ENCODE measurements around the gene MYH9. TPM values are rescaled to one million over a fixed set of nuclear protein-coding genes. Genes with fewer than 3 reads are reported as not detected.
"Not testable (repeated sequence)": the region's sequence is repeated elsewhere in the genome, so short reads cannot be mapped to it uniquely, and the experiment has no call there.

MYH9 gene
- total RNA-seq, 1 donor: 340 TPM

GRCh38 chr22:36253523-36254490 is 134.0 kb downstream of the MYH9 start:
- H3K4me1 ChIP-seq (ENCODE audit: insufficient read depth, low read length): peaks cover 37% of the 10 kb centered on the region

GRCh38 chr22:36252754-36253522 is 134.8 kb downstream of the MYH9 start, which contains the start of gene APOL1:
TSS of gene APOL1 (plus strand) at chr22:36253133. CDS start at chr22:36254956, 1,823 bp downstream.
- Histone ChIP-seq H3K4me3 (ENCODE audit: low read length) (peak within 1 kb of the TSS; percentile 80), H3K9me3 (ENCODE audit: low read depth, low read length) (no peaks in the 10 kb centered on the region), H3K27me3 (ENCODE audit: insufficient read depth, low read length) (no peaks in the 10 kb centered on the region), H3K4me1 (ENCODE audit: insufficient read depth, low read length) (peaks cover 30% of the 10 kb centered on the region)

More at GRCh38 chr22:36253523-36254490, 134.0 kb downstream of the MYH9 start:
- Histone ChIP-seq H3K27me3 (ENCODE audit: insufficient read depth, low read length) (no peaks in the 10 kb centered on the region), H3K9me3 (ENCODE audit: low read depth, low read length) (no peaks in the 10 kb centered on the region), H3K4me3 (ENCODE audit: low read length) (peak overlapping the region; percentile 80)

GRCh38 chr22:36251979-36252608 is 135.7 kb downstream of the MYH9 start:
- peaks cover 30% of the 10 kb centered on the region for H3K4me1 ChIP-seq (ENCODE audit: insufficient read depth, low read length)
- not testable (repeated sequence) for H3K4me3 ChIP-seq (ENCODE audit: low read length); H3K9me3 ChIP-seq (ENCODE audit: low read depth, low read length); H3K27me3 ChIP-seq (ENCODE audit: insufficient read depth, low read length)

DNA sequence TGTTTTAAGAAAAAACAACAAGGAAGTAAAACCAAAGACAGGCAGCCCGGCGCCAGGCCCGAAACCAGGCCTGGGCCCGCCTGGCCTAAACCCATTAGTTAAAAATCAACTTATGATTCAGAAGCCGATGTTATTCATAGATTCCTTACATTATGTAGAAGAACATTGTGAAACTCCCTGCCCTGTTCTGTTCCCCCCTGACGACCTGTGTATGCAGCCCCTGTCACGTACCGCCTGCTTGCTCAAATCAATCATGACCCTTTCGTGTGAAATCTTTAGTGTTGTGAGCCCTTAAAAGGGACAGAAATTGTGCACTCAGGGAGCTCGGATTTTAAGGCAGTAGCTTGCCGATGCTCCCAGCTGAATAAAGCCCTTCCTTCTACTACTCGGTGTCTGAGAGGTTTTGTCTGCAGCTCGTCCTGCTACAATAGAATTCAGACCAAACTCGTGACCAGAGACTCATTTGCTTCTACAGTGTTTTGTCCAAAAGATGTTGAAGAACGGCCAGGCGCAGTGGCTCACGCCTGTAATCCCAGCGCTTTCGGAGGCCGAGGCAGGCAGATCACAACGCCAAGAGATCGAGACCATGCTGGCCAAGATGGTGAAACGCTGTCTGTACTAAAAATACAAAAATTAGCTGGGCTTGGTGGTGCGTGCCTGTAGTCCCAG is 137.3 kb downstream of the MYH9 start:
- H3K27me3 ChIP-seq (ENCODE audit: insufficient read depth, low read length); H3K9me3 ChIP-seq (ENCODE audit: low read depth, low read length); H3K4me3 ChIP-seq (ENCODE audit: low read length): not testable (repeated sequence)
- peaks cover 30% of the 10 kb centered on the region for H3K4me1 ChIP-seq (ENCODE audit: insufficient read depth, low read length)

- Histone ChIP-seq H3K4me3 (ENCODE audit: low read length) (no peak overlapping the region), H3K27me3 (ENCODE audit: insufficient read depth, low read length) (no peaks in the 10 kb centered on the region), H3K4me1 (ENCODE audit: insufficient read depth, low read length) (peaks cover 18% of the 10 kb centered on the region)
Measured at GRCh38 chr22:36249160-36249559, 138.6 kb downstream of the MYH9 start.

GRCh38 chr22:36247955-36248354 is 139.8 kb downstream of the MYH9 start:
- no peak overlapping the region for H3K4me3 ChIP-seq (ENCODE audit: low read length)

More at GRCh38 chr22:36249160-36249559, 138.6 kb downstream of the MYH9 start:
- H3K9me3 ChIP-seq (ENCODE audit: low read depth, low read length): no peaks in the 10 kb centered on the region

GRCh38 chr22:36246718-36247117 is 141.0 kb downstream of the MYH9 start:
- Histone ChIP-seq H3K27me3 (ENCODE audit: insufficient read depth, low read length) (no peaks in the 10 kb centered on the region), H3K9me3 (ENCODE audit: low read depth, low read length) (no peaks in the 10 kb centered on the region), H3K4me1 (ENCODE audit: insufficient read depth, low read length) (no peaks in the 10 kb centered on the region), H3K4me3 (ENCODE audit: low read length) (no peak overlapping the region)

More at GRCh38 chr22:36247955-36248354, 139.8 kb downstream of the MYH9 start:
- Histone ChIP-seq H3K9me3 (ENCODE audit: low read depth, low read length) (no peaks in the 10 kb centered on the region), H3K4me1 (ENCODE audit: insufficient read depth, low read length) (peaks cover 6% of the 10 kb centered on the region), H3K27me3 (ENCODE audit: insufficient read depth, low read length) (no peaks in the 10 kb centered on the region)

GRCh38 chr22:36245805-36246356 is 141.9 kb downstream of the MYH9 start:
- Histone ChIP-seq H3K27me3 (ENCODE audit: insufficient read depth, low read length) (no peaks in the 10 kb centered on the region), H3K4me3 (ENCODE audit: low read length) (no peak overlapping the region), H3K9me3 (ENCODE audit: low read depth, low read length) (no peaks in the 10 kb centered on the region), H3K4me1 (ENCODE audit: insufficient read depth, low read length) (no peaks in the 10 kb centered on the region)

GRCh38 chr22:36244522-36245391 is 143.0 kb downstream of the MYH9 start:
- Histone ChIP-seq H3K4me3 (ENCODE audit: low read length) (no peak overlapping the region), H3K27me3 (ENCODE audit: insufficient read depth, low read length) (no peaks in the 10 kb centered on the region), H3K9me3 (ENCODE audit: low read depth, low read length) (no peaks in the 10 kb centered on the region), H3K4me1 (ENCODE audit: insufficient read depth, low read length) (peaks cover 4% of the 10 kb centered on the region)

DNA sequence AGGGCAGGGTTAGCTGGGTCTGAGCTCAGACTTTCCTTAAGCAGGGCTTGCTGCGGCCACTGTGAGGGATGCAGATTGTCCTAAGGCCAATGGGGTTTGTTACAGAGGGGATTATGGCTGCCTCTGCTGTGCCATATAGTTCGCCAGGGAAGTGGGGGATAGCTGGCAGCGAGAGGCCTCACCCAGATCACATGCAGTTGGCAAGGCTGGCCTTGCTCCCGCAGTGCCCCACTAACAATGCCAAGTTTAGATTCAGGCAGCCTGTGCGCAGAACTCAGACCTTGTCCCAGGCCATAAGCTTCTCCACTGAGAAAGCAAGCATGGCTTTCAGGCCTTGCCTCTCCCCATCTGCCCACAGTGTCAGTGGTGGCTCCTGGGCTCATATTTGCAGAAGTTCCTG is 143.8 kb downstream of the MYH9 start:
- no peak overlapping the region for H3K4me3 ChIP-seq (ENCODE audit: low read length)
- peaks cover 7% of the 10 kb centered on the region for H3K4me1 ChIP-seq (ENCODE audit: insufficient read depth, low read length)
- no peaks in the 10 kb centered on the region for H3K9me3 ChIP-seq (ENCODE audit: low read depth, low read length)
- H3K27me3 ChIP-seq (ENCODE audit: insufficient read depth, low read length): no peaks in the 10 kb centered on the region

DNA sequence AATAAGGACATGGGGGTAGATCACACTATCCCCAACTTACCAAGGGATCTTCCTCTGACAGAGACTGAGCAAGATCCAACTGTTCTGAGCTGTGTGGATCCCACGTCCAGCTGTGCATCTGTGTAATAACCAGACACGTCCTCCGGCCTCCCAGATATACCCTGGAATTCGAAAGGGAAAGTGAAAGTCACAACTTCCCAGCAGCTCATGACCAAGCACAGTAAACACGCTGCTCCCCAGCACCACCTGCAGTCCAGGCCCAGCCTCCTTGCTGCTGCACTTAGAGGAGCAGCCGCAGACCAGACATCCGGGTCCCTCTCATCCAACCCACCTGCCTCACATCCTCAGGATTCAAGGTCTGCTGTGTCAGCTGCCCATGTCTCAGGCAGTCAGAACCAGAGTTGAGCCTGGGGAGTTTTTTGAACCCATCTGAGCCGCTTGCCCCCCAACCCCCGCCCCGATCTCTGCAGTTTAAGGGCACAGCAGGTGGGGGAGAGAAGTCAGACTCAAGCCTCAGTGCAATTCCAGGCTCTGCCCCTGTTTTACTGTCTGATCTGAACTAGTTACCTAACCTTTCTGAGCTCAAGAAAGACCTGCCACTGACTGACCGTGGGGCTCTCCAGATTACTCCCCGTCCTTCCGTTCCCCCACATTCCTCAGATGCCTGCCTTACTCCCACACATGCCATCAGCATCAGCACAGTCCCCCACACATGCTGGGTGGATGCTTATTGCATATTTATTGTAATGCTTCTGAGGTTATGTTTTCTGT is 148.2 kb downstream of the MYH9 start, which contains the start of gene APOL2:
Gene APOL2 (minus strand): TSS at position 127 of the 771 bp plus-strand sequence. CDS start 6,365 bp downstream, outside the sequence.
- Histone ChIP-seq H3K27me3 (ENCODE audit: insufficient read depth, low read length) (no peaks in the 10 kb centered on the region), H3K4me3 (ENCODE audit: low read length) (peak within 1 kb of the TSS; percentile 61), H3K9me3 (ENCODE audit: low read depth, low read length) (no peaks in the 10 kb centered on the region), H3K4me1 (ENCODE audit: insufficient read depth, low read length) (peaks cover 38% of the 10 kb centered on the region)

GRCh38 chr22:36239150-36239400 is 148.7 kb downstream of the MYH9 start:
- H3K4me3 ChIP-seq (ENCODE audit: low read length): peak overlapping the region; percentile 61
- peaks cover 40% of the 10 kb centered on the region for H3K4me1 ChIP-seq (ENCODE audit: insufficient read depth, low read length)
- no peaks in the 10 kb centered on the region for H3K9me3 ChIP-seq (ENCODE audit: low read depth, low read length)
- H3K27me3 ChIP-seq (ENCODE audit: insufficient read depth, low read length): no peaks in the 10 kb centered on the region

Measured in mononuclear cell (primary cell).